T-helper 1 cell treated with Interleukin-12 subunit alpha and Interleukin-12 subunit beta and Interleukin-4 antibody, amounts not matched to agents 30 ng/mL and 1 ng/mL, for 36 hours (primary cell): ENCODE results near the gene ARMC9. TPM values are rescaled to one million over a fixed set of nuclear protein-coding genes. Genes with fewer than 3 reads are reported as not detected.

Experiments
- intact Hi-C: fragments of 100-400 bp; cut with micrococcal nuclease; formaldehyde crosslinking; loops from one replicate; pipeline ENCODE4 v1.15.1; 2024
- total RNA-seq: library from RNA; stranded (reverse); gene quantifications from 2 replicates; pipeline ENCODE4 v1.2.3, GENCODE V29; 2022

The ARMC9 gene
- total RNA-seq, 1 donor from 2014 or later = 1.4 TPM

GRCh38 chr2:231315896-231316295 lies 117.5 kb downstream of the ARMC9 start:
- intact Hi-C loops = no loop called here

GRCh38 chr2:231317579-231317978 lies 119.1 kb downstream of the ARMC9 start:
- intact Hi-C loops = no loop called here

- intact Hi-C loops = no loop called here
Observed at GRCh38 chr2:231318436-231318835, 120.0 kb downstream of the ARMC9 start.

GRCh38 chr2:231318954-231319353 lies 120.5 kb downstream of the ARMC9 start:
- intact Hi-C loops = no loop called here

- intact Hi-C loops = no loop called here
Observed at GRCh38 chr2:231319867-231320266, 121.4 kb downstream of the ARMC9 start.

GRCh38 chr2:231321021-231321420 lies 122.6 kb downstream of the ARMC9 start:
- intact Hi-C loops = no loop called here

GRCh38 chr2:231321556-231322334 lies 123.3 kb downstream of the ARMC9 start:
- intact Hi-C loops = no loop called here

GRCh38 chr2:231323316-231323715 lies 124.9 kb downstream of the ARMC9 start:
- intact Hi-C loops = no loop called here

GRCh38 chr2:231325826-231326225 lies 127.4 kb downstream of the ARMC9 start:
- intact Hi-C loops = no loop called here

GRCh38 chr2:231326404-231326803 lies 128.0 kb downstream of the ARMC9 start:
- intact Hi-C loops = no loop called here

- intact Hi-C loops = no loop called here
Observed at GRCh38 chr2:231330311-231330710, 131.9 kb downstream of the ARMC9 start.

GRCh38 chr2:231331533-231331932 lies 133.1 kb downstream of the ARMC9 start:
- intact Hi-C loops = no loop called here

GRCh38 chr2:231332388-231332787 lies 134.0 kb downstream of the ARMC9 start:
- intact Hi-C loops = no loop called here

GRCh38 chr2:231332872-231333500 lies 134.6 kb downstream of the ARMC9 start:
- intact Hi-C loops = no loop called here

GRCh38 chr2:231334179-231334930 lies 135.9 kb downstream of the ARMC9 start:
- intact Hi-C loops = no loop called here

GRCh38 chr2:231334981-231335380 lies 136.6 kb downstream of the ARMC9 start:
- intact Hi-C loops = no loop called here

- intact Hi-C loops = no loop called here
Observed at GRCh38 chr2:231335591-231335990, 137.2 kb downstream of the ARMC9 start.

GRCh38 chr2:231336236-231336635 lies 137.8 kb downstream of the ARMC9 start:
- intact Hi-C loops = no loop called here

GRCh38 chr2:231336700-231337099 lies 138.3 kb downstream of the ARMC9 start:
- intact Hi-C loops = no loop called here

- intact Hi-C loops = no loop called here
Observed at GRCh38 chr2:231337807-231338759, 139.7 kb downstream of the ARMC9 start.

- intact Hi-C loops = no loop called here
Observed at GRCh38 chr2:231339316-231339715, 140.9 kb downstream of the ARMC9 start.
